HG03103 (cell line): Measurements from ENCODE around the gene HMGB4.

Experiments
- ATAC-seq: cut with Tn5 transposase; IDR thresholded peaks from one replicate; pipeline ENCODE4 v1.9.1; 2021; ENCODE audit warnings: low read depth; ENCODE audit not compliant: unreplicated experiment

The HMGB4 gene

GRCh38 chr1:33846861-33847260 lies 17.0 kb upstream of the HMGB4 start:
- no peak for ATAC-seq

DNA sequence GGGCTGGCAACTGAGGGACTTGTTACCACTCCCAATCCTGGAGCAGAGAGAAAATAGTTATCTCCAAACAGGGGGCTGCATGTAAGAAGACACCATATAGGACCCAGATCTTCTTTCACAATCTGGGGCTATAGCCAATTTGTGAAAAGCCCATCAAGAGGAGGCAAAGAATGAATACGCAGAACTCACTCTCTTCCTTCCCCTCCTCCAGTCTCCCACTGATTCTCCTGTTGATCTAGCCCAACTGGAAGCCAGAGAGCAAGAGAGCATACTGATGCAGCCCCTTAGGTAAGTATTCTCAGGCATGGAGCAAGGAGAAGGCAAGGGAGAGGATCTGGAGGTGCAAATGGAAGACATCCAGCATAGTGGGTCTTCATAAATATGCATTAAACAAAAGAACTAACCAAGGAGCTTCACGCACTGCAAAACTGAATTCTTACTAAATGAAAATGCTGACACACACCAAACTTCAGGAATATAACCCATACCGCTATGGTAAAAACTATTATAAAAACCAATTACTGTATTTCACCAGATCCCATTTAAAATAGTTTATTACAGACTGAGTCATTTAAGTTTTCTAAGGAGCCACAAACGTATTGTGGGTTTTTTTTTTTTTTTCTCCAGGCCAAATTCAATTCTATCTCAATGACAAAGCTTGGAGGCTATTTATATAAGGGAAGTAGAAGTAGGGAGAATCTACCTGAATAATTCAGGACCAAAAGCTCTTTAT lies 15.5 kb upstream of the HMGB4 start:
- no peak for ATAC-seq

- no peak for ATAC-seq
These were observed 14.7 kb upstream of the HMGB4 start for GRCh38 chr1:33849211-33849610.

- no peak for ATAC-seq
These were observed 13.4 kb upstream of the HMGB4 start for GRCh38 chr1:33850481-33850880.

DNA sequence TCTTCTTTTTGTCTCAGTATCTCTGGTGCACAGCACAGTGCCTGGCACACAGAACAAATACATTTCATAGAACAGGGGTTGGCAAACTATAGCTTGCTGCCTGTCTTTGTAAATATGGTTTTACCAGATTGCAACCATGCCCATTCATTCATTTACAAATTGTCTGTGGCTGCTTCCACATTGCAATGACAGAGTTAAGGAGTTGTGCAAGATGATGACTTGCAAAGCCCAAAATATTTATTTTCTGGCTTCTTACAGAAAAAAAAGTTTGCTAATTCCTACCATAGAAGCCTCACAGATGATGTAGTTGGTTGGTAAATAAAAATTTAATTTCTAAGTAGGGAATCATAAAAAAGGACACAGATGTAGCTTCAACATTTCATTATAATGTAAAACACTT lies 11.2 kb upstream of the HMGB4 start:
- ATAC-seq = no peak

DNA sequence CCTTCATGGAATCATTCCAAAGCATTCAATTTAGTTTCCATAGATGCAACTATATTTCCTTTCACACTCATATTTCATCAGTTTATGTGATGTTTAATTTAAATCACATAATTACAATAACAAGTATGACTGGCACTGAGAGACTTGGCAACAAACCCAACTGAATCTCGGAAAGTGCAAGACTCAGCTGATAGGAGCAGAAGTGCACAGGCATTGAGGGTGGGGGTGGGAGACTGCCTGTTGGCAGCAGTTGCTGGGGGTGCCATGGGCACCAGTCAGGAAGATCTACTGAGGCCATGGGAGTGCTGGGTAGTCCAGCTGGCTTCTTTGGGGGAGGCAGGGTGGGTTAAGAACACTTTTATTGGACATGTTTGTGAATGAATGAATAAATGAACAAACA lies 10.4 kb upstream of the HMGB4 start:
- no peak for ATAC-seq

GRCh38 chr1:33854091-33854490 lies 9.8 kb upstream of the HMGB4 start:
- ATAC-seq = no peak

GRCh38 chr1:33860671-33861070 lies 3.2 kb upstream of the HMGB4 start:
- ATAC-seq = no peak

GRCh38 chr1:33864460-33865389 lies 846 bp downstream of the HMGB4 start:
- no peak for ATAC-seq

GRCh38 chr1:33866281-33866680 lies 2.4 kb downstream of the HMGB4 start:
- ATAC-seq = no peak

GRCh38 chr1:33867684-33868083 lies 3.8 kb downstream of the HMGB4 start:
- ATAC-seq = no peak

GRCh38 chr1:33872275-33872674 lies 8.4 kb downstream of the HMGB4 start:
- ATAC-seq = no peak

DNA sequence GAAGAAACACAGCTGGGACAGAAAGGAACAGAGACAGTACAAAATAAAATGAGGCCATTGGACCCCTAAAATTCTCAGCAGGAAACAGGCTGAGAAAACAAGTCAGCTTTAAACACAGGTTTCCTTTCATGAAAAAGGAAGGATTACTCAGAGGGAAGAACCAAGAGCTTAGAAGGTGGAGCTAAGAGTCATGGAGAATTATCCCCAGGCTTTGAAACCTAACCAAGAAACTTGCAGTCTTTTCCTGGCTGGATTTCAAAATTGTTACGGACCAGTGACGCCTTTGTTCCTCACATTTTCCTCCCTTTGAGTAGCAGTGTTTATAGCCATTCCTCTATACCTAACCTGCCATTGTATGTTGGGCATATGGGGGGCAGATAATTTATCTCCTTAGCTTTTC lies 8.8 kb downstream of the HMGB4 start:
- no peak for ATAC-seq

DNA sequence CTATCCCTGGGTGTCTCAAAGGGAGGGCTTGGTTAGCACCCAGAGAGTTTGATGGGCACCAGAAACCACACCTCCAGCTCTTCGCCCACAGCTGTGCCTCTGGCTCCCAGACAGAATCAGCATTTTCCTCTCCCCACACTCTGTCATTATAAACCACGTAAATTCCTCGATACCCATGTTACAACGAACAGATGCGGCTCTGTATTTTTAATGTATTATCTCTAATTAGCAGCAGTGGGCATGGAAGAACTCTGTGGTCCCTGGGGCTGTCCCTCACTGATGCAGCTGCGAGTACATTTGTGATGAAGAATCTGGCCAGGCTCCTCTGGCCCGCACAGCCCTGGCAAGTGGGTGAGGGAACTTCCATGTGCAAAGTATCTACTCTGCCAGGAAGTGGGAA lies 10.8 kb downstream of the HMGB4 start:
- no peak for ATAC-seq

- no peak for ATAC-seq
These were observed 12.0 kb downstream of the HMGB4 start for GRCh38 chr1:33875862-33876261.

- ATAC-seq = no peak
These were observed 13.2 kb downstream of the HMGB4 start for GRCh38 chr1:33876970-33877650.

GRCh38 chr1:33878392-33878791 lies 14.5 kb downstream of the HMGB4 start:
- no peak for ATAC-seq

DNA sequence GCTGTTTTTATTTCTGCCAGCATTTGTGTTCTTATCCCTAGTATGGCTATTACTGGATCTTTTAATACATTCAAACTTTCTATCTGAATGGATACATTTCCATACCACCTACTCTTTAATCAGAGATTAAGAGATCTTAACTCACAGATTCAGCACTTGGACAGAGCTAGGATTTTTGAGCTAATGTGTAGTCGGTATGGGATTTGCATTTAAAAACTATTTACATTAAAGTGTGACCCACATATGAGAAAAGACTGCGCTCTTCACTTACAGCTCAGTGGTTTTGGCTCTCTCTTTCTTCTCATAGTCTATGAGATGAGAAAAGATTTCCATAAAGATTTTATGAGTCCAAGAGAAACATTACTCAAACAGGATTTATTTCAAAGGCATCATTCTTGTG lies 16.4 kb downstream of the HMGB4 start:
- no peak for ATAC-seq

DNA sequence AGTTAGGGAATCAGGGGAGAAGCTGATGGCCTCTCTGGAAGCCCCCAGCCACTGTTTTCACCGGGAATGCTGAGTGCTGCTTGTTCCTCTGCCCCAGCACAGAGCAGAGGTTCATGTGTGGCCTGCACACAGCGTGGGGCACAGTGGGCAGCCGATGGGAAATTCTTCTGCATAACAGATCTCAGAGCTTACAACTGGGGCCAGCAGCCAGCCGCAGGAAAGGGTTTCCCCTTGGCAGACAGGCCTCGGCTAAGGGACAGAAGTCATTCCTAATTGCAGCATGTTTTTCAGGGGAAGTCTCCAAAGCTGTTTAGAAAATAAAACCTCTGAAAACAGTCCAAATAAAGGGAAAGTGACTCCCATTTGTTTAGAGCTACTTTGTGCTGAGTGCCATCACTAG lies 22.6 kb downstream of the HMGB4 start:
- ATAC-seq = no peak

- no peak for ATAC-seq
These were observed 29.4 kb downstream of the HMGB4 start for GRCh38 chr1:33893147-33893830.

DNA sequence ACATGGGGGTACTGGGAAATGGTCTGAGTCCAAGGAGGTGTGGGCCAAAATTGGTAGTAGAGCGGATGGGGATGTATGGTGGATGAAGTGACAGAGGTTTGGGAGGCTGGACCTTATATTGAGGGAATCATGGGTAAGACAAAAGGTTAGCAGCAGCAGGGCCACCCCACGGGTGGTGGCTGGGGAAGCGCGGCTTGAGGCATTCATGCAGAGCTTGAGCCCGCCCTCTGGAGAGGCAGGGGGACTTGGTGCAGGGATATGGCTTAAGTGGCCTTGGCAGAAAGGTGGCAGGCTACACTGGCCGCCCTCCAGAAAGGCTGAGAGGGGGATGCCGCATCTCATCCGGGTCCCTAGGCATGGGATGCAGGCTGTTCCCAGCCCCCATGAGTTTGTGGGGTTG lies 31.5 kb downstream of the HMGB4 start:
- ATAC-seq = no peak
